ENCODE results near the gene RGS12. TPM values are rescaled to one million over a fixed set of nuclear protein-coding genes. Genes with fewer than 3 reads are reported as not detected.

Gene RGS12
- total RNA-seq, 1 donor from 2014 or later, result 10.6 TPM

- no peaks in the 10 kb centered on the region for H3K36me3 Mint-ChIP-seq (ENCODE audit: low read depth)
- intact Hi-C loops (cut with micrococcal nuclease), result no loop called here
- peaks cover 5% of the 10 kb centered on the region for H3K9me3 Mint-ChIP-seq
- H3K4me3 Mint-ChIP-seq, result no peak overlapping the region
- ATAC-seq (ENCODE audit: low read depth), result no peak
- no peak for TF ChIP-seq CTCF (IDR thresholded peaks at IDR 0.05)
- no peak for DNase-seq
- H3K27me3 Mint-ChIP-seq, result no peaks in the 10 kb centered on the region
- ChIA-PET CTCF (no interaction called here), POLR2A (no interaction called here)
- H3K4me1 Mint-ChIP-seq, result peaks cover 11% of the 10 kb centered on the region
- no peak overlapping the region for H3K27ac Mint-ChIP-seq
Observed at GRCh38 chr4:3267576-3268394, 25.0 kb upstream of the RGS12 start.

GRCh38 chr4:3268395-3269104, 24.3 kb upstream of the RGS12 start:
- H3K36me3 Mint-ChIP-seq (ENCODE audit: low read depth), result peaks cover 1% of the 10 kb centered on the region
- intact Hi-C loops (cut with micrococcal nuclease), result no loop called here
- ATAC-seq (ENCODE audit: low read depth) (no peak), DNase-seq (no peak)
- POLR2A ChIA-PET, result no interaction called here
- H3K27ac Mint-ChIP-seq, result no peak overlapping the region
- CTCF ChIA-PET, result no interaction called here
- no peak overlapping the region for H3K4me3 Mint-ChIP-seq
- H3K4me1 Mint-ChIP-seq, result peaks cover 11% of the 10 kb centered on the region
- H3K27me3 Mint-ChIP-seq, result no peaks in the 10 kb centered on the region
- H3K9me3 Mint-ChIP-seq, result peaks cover 7% of the 10 kb centered on the region
- TF ChIP-seq CTCF (IDR thresholded peaks at IDR 0.05), result no peak

GRCh38 chr4:3269105-3269927, 23.5 kb upstream of the RGS12 start:
- H3K36me3 Mint-ChIP-seq (ENCODE audit: low read depth), result peaks cover 1% of the 10 kb centered on the region
- peaks cover 9% of the 10 kb centered on the region for H3K9me3 Mint-ChIP-seq
- ATAC-seq (ENCODE audit: low read depth), result no peak
- no peak for DNase-seq
- H3K4me3 Mint-ChIP-seq, result no peak overlapping the region
- ChIA-PET CTCF (no interaction called here), POLR2A (interaction anchor here (0.6 kb wide), 1 partner anchor 78 kb away, joined by 3 read pairs; no protein-coding TSS in a partner anchor)
- TF ChIP-seq CTCF (IDR thresholded peaks at IDR 0.05), result no peak
- peaks cover 11% of the 10 kb centered on the region for H3K4me1 Mint-ChIP-seq
- intact Hi-C loops (cut with micrococcal nuclease), result no loop called here
- no peak overlapping the region for H3K27ac Mint-ChIP-seq
- H3K27me3 Mint-ChIP-seq, result no peaks in the 10 kb centered on the region

GRCh38 chr4:3269991-3270611, 22.7 kb upstream of the RGS12 start:
- intact Hi-C loops (cut with micrococcal nuclease), result no loop called here
- no peak overlapping the region for H3K4me3 Mint-ChIP-seq
- ATAC-seq (ENCODE audit: low read depth) (no peak), DNase-seq (no peak)
- H3K4me1 Mint-ChIP-seq, result peaks cover 11% of the 10 kb centered on the region
- peaks cover 9% of the 10 kb centered on the region for H3K9me3 Mint-ChIP-seq
- H3K27me3 Mint-ChIP-seq, result no peaks in the 10 kb centered on the region
- peaks cover 1% of the 10 kb centered on the region for H3K36me3 Mint-ChIP-seq (ENCODE audit: low read depth)
- ChIA-PET POLR2A (interaction anchor here (0.6 kb wide), 1 partner anchor 78 kb away, joined by 3 read pairs; no protein-coding TSS in a partner anchor), CTCF (no interaction called here)
- H3K27ac Mint-ChIP-seq, result no peak overlapping the region
- TF ChIP-seq CTCF (IDR thresholded peaks at IDR 0.05), result no peak

Measured in activated B cell treated with CpG ODN at 0.5 μM for 24 hours (primary cell).